RWPE2 (cell line): Measurements from ENCODE around the gene KRTAP10-9.
"Not testable (repeated sequence)": the region's sequence is repeated elsewhere in the genome, so short reads cannot be mapped to it uniquely, and the experiment has no call there.

Experiments used
- ATAC-seq: fragments of 200-7000 bp; cut with Tn5 transposase; 3 replicates; pipeline ENCODE4 v1.9.1; 2021; ENCODE audit warnings: low read depth
- DNase-seq: peaks from one replicate; pipeline ENCODE4 v3.0.0-alpha.2; 2020; ENCODE audit warnings: low spot score
- H3K27ac ChIP-seq: fragments of 450-650 bp; 2 replicates; pipeline ENCODE4 v1.5.1; 2017; ENCODE audit warnings: mild to moderate bottlenecking; ENCODE audit not compliant: poor library complexity, severe bottlenecking
- H3K27me3 ChIP-seq: fragments of 250-450 bp; sonication (Bioruptor Pico); 2 replicates; pipeline ENCODE4 v1.5.1; 2021; ENCODE audit warnings: mild to moderate bottlenecking, moderate library complexity; ENCODE audit not compliant: insufficient read depth, poor library complexity, severe bottlenecking
- H3K36me3 ChIP-seq: fragments of 250-450 bp; sonication (Bioruptor Pico); 2 replicates; pipeline ENCODE4 v1.5.1; 2020; ENCODE audit warnings: low read depth, mild to moderate bottlenecking, moderate library complexity
- H3K4me1 ChIP-seq: fragments of 250-450 bp; sonication (Bioruptor Pico); 2 replicates; pipeline ENCODE4 v1.5.1; 2021; ENCODE audit warnings: mild to moderate bottlenecking, moderate library complexity; ENCODE audit not compliant: insufficient read depth, poor library complexity, severe bottlenecking
- H3K4me3 ChIP-seq: fragments of 250-450 bp; sonication (Bioruptor Pico); 2 replicates; pipeline ENCODE4 v1.5.1; 2021; ENCODE audit warnings: mild to moderate bottlenecking, moderate library complexity; ENCODE audit not compliant: severe bottlenecking
- H3K9me3 ChIP-seq: fragments of 250-450 bp; sonication (Bioruptor Pico); 2 replicates; pipeline ENCODE4 v1.5.1; 2021; ENCODE audit warnings: mild to moderate bottlenecking, moderate library complexity; ENCODE audit not compliant: severe bottlenecking
- TF ChIP-seq, protein P1 (sequence below): fragments of 450-650 bp; IDR thresholded peaks from one replicate; pipeline ENCODE4 v1.5.1; 2017; ENCODE audit warnings: mild to moderate bottlenecking, moderate library complexity; ENCODE audit not compliant: poor library complexity, severe bottlenecking

KRTAP10-9 gene

GRCh38 chr21:44619886-44620285 lies 7.0 kb upstream of the KRTAP10-9 start:
- TF ChIP-seq, protein P1, sequence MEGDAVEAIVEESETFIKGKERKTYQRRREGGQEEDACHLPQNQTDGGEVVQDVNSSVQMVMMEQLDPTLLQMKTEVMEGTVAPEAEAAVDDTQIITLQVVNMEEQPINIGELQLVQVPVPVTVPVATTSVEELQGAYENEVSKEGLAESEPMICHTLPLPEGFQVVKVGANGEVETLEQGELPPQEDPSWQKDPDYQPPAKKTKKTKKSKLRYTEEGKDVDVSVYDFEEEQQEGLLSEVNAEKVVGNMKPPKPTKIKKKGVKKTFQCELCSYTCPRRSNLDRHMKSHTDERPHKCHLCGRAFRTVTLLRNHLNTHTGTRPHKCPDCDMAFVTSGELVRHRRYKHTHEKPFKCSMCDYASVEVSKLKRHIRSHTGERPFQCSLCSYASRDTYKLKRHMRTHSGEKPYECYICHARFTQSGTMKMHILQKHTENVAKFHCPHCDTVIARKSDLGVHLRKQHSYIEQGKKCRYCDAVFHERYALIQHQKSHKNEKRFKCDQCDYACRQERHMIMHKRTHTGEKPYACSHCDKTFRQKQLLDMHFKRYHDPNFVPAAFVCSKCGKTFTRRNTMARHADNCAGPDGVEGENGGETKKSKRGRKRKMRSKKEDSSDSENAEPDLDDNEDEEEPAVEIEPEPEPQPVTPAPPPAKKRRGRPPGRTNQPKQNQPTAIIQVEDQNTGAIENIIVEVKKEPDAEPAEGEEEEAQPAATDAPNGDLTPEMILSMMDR: no peak
- ATAC-seq: no peak
- H3K4me1 ChIP-seq: no peaks in the 10 kb centered on the region
- no peak for DNase-seq
- H3K9me3 ChIP-seq: peaks cover 13% of the 10 kb centered on the region
- H3K36me3 ChIP-seq: no peaks in the 10 kb centered on the region
- H3K27me3 ChIP-seq: peaks cover 18% of the 10 kb centered on the region
- no peak overlapping the region for H3K27ac ChIP-seq
- H3K4me3 ChIP-seq: no peak overlapping the region

DNA sequence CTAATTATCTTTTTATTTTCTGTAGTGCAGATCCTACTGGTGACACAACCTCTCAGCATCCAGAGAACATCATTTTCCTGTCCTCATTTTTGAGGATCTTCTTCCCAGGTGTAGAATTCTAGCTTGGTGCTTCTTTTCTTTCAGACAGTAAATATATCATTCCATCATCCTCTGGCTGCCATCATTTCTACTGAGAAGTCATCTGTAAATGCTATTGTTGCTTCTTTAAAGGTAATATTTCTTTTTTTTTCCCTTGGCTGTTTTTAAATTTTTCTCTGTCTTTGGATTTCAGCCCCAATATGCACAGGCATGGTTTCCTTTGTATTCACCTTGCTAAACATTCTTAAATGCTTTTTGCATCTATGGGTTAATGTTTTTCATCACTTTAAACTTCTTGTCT lies 3.3 kb upstream of the KRTAP10-9 start:
- DNase-seq: no peak
- no peak overlapping the region for H3K4me3 ChIP-seq
- ATAC-seq: no peak
- no peaks in the 10 kb centered on the region for H3K36me3 ChIP-seq
- no peak overlapping the region for H3K27ac ChIP-seq
- no peaks in the 10 kb centered on the region for H3K27me3 ChIP-seq
- TF ChIP-seq, protein P1: no peak
- peaks cover 13% of the 10 kb centered on the region for H3K9me3 ChIP-seq
- H3K4me1 ChIP-seq: no peaks in the 10 kb centered on the region

GRCh38 chr21:44625756-44626155 lies 1.1 kb upstream of the KRTAP10-9 start:
- no peaks in the 10 kb centered on the region for H3K4me1 ChIP-seq
- peaks cover 13% of the 10 kb centered on the region for H3K9me3 ChIP-seq
- no peak overlapping the region for H3K4me3 ChIP-seq
- H3K27me3 ChIP-seq: no peaks in the 10 kb centered on the region
- ATAC-seq: no peak
- no peaks in the 10 kb centered on the region for H3K36me3 ChIP-seq
- TF ChIP-seq, protein P1: no peak
- DNase-seq: no peak
- H3K27ac ChIP-seq: no peak overlapping the region

GRCh38 chr21:44626262-44626661 lies 631 bp upstream of the KRTAP10-9 start:
- Histone ChIP-seq H3K27ac (no peak overlapping the region), H3K27me3 (no peaks in the 10 kb centered on the region), H3K4me1 (no peaks in the 10 kb centered on the region), H3K9me3 (peaks cover 13% of the 10 kb centered on the region), H3K36me3 (no peaks in the 10 kb centered on the region), H3K4me3 (no peak overlapping the region)
- TF ChIP-seq, protein P1: no peak
- ATAC-seq: no peak
- no peak for DNase-seq

GRCh38 chr21:44627181-44627822 lies 409 bp downstream of the KRTAP10-9 start:
- not testable (repeated sequence) for H3K4me3 ChIP-seq

DNA sequence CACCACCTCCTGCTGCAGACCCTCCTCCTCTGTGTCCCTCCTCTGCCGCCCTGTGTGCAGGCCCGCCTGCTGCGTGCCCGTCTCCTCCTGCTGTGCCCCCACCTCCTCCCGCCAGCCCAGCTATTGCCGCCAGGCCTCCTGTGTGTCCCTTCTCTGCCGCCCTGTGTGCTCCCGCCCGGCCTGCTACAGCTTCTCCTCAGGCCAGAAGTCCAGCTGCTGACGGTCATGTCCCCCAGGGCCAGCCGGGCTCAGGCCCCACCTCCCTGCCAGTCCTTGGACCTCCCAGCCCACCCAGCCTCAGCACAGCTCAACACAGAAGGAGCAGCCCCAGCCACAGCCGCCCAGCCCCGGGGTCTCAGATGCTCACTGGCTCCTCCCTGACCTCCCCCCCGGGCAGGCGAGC lies 939 bp downstream of the KRTAP10-9 start:
- H3K36me3 ChIP-seq, H3K4me3 ChIP-seq, H3K27me3 ChIP-seq, H3K4me1 ChIP-seq, ATAC-seq, H3K27ac ChIP-seq, DNase-seq: not testable (repeated sequence)
- peaks cover 20% of the 10 kb centered on the region for H3K9me3 ChIP-seq

More at GRCh38 chr21:44627181-44627822, 409 bp downstream of the KRTAP10-9 start:
- not testable (repeated sequence) for DNase-seq, ATAC-seq, H3K27me3 ChIP-seq, H3K36me3 ChIP-seq, H3K27ac ChIP-seq, H3K4me1 ChIP-seq
- peaks cover 20% of the 10 kb centered on the region for H3K9me3 ChIP-seq
